B cell (primary cell): ENCODE measurements around the gene FRS3. TPM values are rescaled to one million over a fixed set of nuclear protein-coding genes. Genes with fewer than 3 reads are reported as not detected.

Experiments
- ATAC-seq: fragments of 200-7000 bp; cut with Tn5 transposase; one replicate; pipeline ENCODE4 v1.10.0; 2021; ENCODE audit warnings: low read depth, mild to moderate bottlenecking, moderate number of reproducible peaks, moderate library complexity
- CTCF ChIA-PET: fragments of 350-600 bp; sonication (Branson Sonifier 250); formaldehyde crosslinking; loops from one replicate; lab custom pipeline; 2021; ENCODE audit warnings: antibody characterized with exemption, inconsistent platforms; lab: Charles Lee
- POLR2A ChIA-PET: fragments of 350-600 bp; sonication (Branson Sonifier 250); formaldehyde crosslinking; loops from one replicate; lab custom pipeline; 2021; ENCODE audit warnings: antibody characterized with exemption; lab: Charles Lee
- DNase-seq: peaks from one replicate; pipeline ENCODE4 v3.0.0; 2013
- H2AFZ ChIP-seq: 2 replicates; pipeline ENCODE4 v1.6.1; 2012; ENCODE audit warnings: mild to moderate bottlenecking, low read depth, low read length; ENCODE audit not compliant: insufficient read depth, poor library complexity, severe bottlenecking
- H3K27ac ChIP-seq, 2 donors: 1 replicate in 1 of 2; 2 replicates in 1 of 2; pipeline ENCODE4 v1.5.1; 2012 to 2013; ENCODE audit warnings: low read length in 2 of 2, mild to moderate bottlenecking in 2 of 2, moderate library complexity in 1 of 2
- H3K27me3 ChIP-seq, 4 experiments: fragments of 200-600 bp in 1 of 4; sonication (generic) in 1 of 4; replicated peaks in 1 of 4; 1 replicate in 2 of 4; 2 replicates in 2 of 4; pipeline versions ENCODE4 v1.6.1 to v1.7.0; 2013 to 2016; ENCODE audit warnings: low read length in 3 of 4, mild to moderate bottlenecking in 2 of 4, mixed read lengths in 1 of 4, moderate library complexity in 1 of 4; ENCODE audit not compliant: insufficient read depth in 4 of 4, control insufficient read depth in 3 of 4; ENCODE audit errors: control extremely low read depth in 1 of 4
- H3K36me3 ChIP-seq, 2 experiments: replicated peaks in 1 of 2; 1 replicate in 1 of 2; 2 replicates in 1 of 2; pipeline versions ENCODE4 v1.6.1 to v1.7.1; 2013; ENCODE audit warnings: low read length in 1 of 2; ENCODE audit not compliant: insufficient read depth in 2 of 2, control insufficient read depth in 1 of 2; ENCODE audit errors: control extremely low read depth in 1 of 2, extremely low read depth in 1 of 2
- H3K4me1 ChIP-seq, 2 donors: fragments of 200-600 bp in 1 of 2; sonication (generic) in 1 of 2; 1 replicate in 1 of 2; 2 replicates in 1 of 2; pipeline versions ENCODE4 v1.5.1 to v1.6.1; 2013 to 2017; ENCODE audit warnings: low read length in 2 of 2; ENCODE audit not compliant: control insufficient read depth in 2 of 2, insufficient read depth in 2 of 2
- H3K4me2 ChIP-seq: replicated peaks from 2 replicates; pipeline ENCODE3; 2012; ENCODE audit warnings: mild to moderate bottlenecking, low read depth, low read length; ENCODE audit not compliant: poor library complexity, severe bottlenecking
- H3K4me3 ChIP-seq, 5 experiments: fragments of 200-600 bp in 1 of 5; sonication (generic) in 1 of 5; 1 replicate in 3 of 5; 2 replicates in 2 of 5; pipeline versions ENCODE4 v1.5.1 to v1.7.0; 2011 to 2016; ENCODE audit warnings: low read length in 4 of 5, mild to moderate bottlenecking in 4 of 5, low read depth in 2 of 5, control low read depth in 1 of 5, moderate library complexity in 1 of 5; ENCODE audit not compliant: insufficient read depth in 1 of 5; ENCODE audit errors: control extremely low read depth in 1 of 5, extremely low read depth in 1 of 5
- H3K79me2 ChIP-seq: fragments of 200-600 bp; sonication (generic); one replicate; pipeline ENCODE4 v1.6.0; 2016; ENCODE audit warnings: low read length; ENCODE audit not compliant: control insufficient read depth, insufficient read depth
- H3K9ac ChIP-seq: fragments of 200-600 bp; sonication (generic); 2 replicates; pipeline ENCODE4 v1.6.1; 2017; ENCODE audit warnings: mild to moderate bottlenecking, low read length, moderate library complexity
- H3K9me3 ChIP-seq, 3 donors: one replicate each; pipeline versions ENCODE4 v1.6.1 to v1.7.1; 2013; ENCODE audit warnings: low read length in 2 of 3; ENCODE audit not compliant: control insufficient read depth in 2 of 3, insufficient read depth in 1 of 3; ENCODE audit errors: control extremely low read depth in 1 of 3
- H4K20me1 ChIP-seq: 2 replicates; pipeline ENCODE4 v1.6.0; 2012; ENCODE audit warnings: mild to moderate bottlenecking, low read length; ENCODE audit not compliant: insufficient read depth, control insufficient read depth, poor library complexity, severe bottlenecking
- H3K27ac Mint-ChIP-seq: one replicate; pipeline ENCODE4 v1.8.0; 2021; ENCODE audit warnings: mixed read lengths
- H3K27me3 Mint-ChIP-seq: one replicate; pipeline ENCODE4 v1.8.0; 2021; ENCODE audit warnings: mixed read lengths
- H3K4me1 Mint-ChIP-seq: one replicate; pipeline ENCODE4 v1.8.0; 2021; ENCODE audit warnings: mixed read lengths
- H3K4me3 Mint-ChIP-seq: one replicate; pipeline ENCODE4 v1.8.0; 2021; ENCODE audit warnings: mixed read lengths
- H3K9me3 Mint-ChIP-seq: one replicate; pipeline ENCODE4 v1.8.0; 2022; ENCODE audit warnings: mixed read lengths; ENCODE audit not compliant: insufficient read depth
- CTCF ChIP-seq: fragments of 200-600 bp; IDR thresholded peaks from one replicate; pipeline ENCODE4 v1.8.0; 2022; ENCODE audit warnings: antibody characterized with exemption, mild to moderate bottlenecking
- EZH2 ChIP-seq: IDR thresholded peaks from 2 replicates; pipeline ENCODE4 v1.6.1; 2012; ENCODE audit warnings: borderline replicate concordance, low read depth, mild to moderate bottlenecking, moderate library complexity, low read length; ENCODE audit not compliant: insufficient read depth, poor library complexity, severe bottlenecking
- WGBS: methylation state at CpG from one replicate; pipeline ENCODE4 v1.1.5; 2013; ENCODE audit warnings: missing lambda C conversion rate; ENCODE audit not compliant: insufficient coverage; 5-methylcytosine and 5-hydroxymethylcytosine counted together
- intact Hi-C: fragments of 100-400 bp; cut with micrococcal nuclease; formaldehyde crosslinking; loops from one replicate; pipeline ENCODE4 v1.10.0; 2022
- polyA plus RNA-seq: library from polyadenylated mRNA; depleted of rRNA; stranded (reverse); fragments of >200 nt; gene quantifications from 2 replicates; pipeline ENCODE4 v1.2.3, GENCODE V29; 2012
- total RNA-seq, 2 donors: library from RNA; stranded (reverse); fragments of 120-200 nt in 1 of 2; gene quantifications; 1 replicate in 1 of 2; 2 replicates in 1 of 2; pipeline versions ENCODE4 v1.2.3 to v1.2.4, GENCODE V29; 2013 to 2022

FRS3 gene
- total and polyA plus RNA-seq, 2 donors (not counting 1 experiment from before 2014, with no cell fraction given), result 9.8 to 12.0 TPM

- Histone ChIP-seq H3K4me3 (no peak overlapping the region), H3K9me3 (no peaks in the 10 kb centered on the region), H3K79me2 (peaks cover 26% of the 10 kb centered on the region), H2AFZ (no peak overlapping the region), H3K9ac (no peak overlapping the region), H3K4me2 (no peak overlapping the region), H4K20me1 (no peaks in the 10 kb centered on the region), H3K27ac (no peak overlapping the region), H3K36me3 (no peaks in the 10 kb centered on the region), H3K4me1 (peaks cover 17 to 31% of the 10 kb centered on the region in 2 donors), H3K27me3 (no peaks in the 10 kb centered on the region)
- 73% methylated on average over 5 of the region's 6 CpGs for WGBS
- Mint-ChIP-seq H3K9me3 (no peaks in the 10 kb centered on the region), H3K27ac (no peak overlapping the region), H3K4me1 (peaks cover 26% of the 10 kb centered on the region), H3K27me3 (no peaks in the 10 kb centered on the region), H3K4me3 (no peak overlapping the region)
- no peak for DNase-seq
- ChIA-PET CTCF (interaction anchor here (0.7 to 7.9 kb wide), 7 partner anchors 14 to 133 kb away, joined by 3 to 303 read pairs (median 18); partner anchors contain the start of gene TOMM6), POLR2A (interaction anchor here (0.7 to 9.4 kb wide), 4 partner anchors 13 to 51 kb away, joined by 7 to 342 read pairs (median 62); partner anchors contain the start of gene TOMM6)
- TF ChIP-seq EZH2 (no peak), CTCF (no peak)
- ATAC-seq, result no peak
- intact Hi-C loops, result no loop called here
Measured at GRCh38 chr6:41736186-41736733, 43.4 kb downstream of the FRS3 start.
